HepG2 (cell line): ENCODE measurements around the gene CRTC2. TPM values are rescaled to one million over a fixed set of nuclear protein-coding genes. Genes with fewer than 3 reads are reported as not detected.

Experiments
- CEBPB ChIP-seq: IDR thresholded peaks from 2 replicates; pipeline ENCODE4 v1.6.1; 2011; ENCODE audit warnings: low read depth, low read length, improper control_type of control experiment, borderline replicate concordance
- FIP1L1 ChIP-seq: fragments of 200-400 bp; formaldehyde crosslinking; IDR thresholded peaks from 2 replicates; pipeline ENCODE4 v1.6.1; 2018; ENCODE audit warnings: low read depth, mild to moderate bottlenecking, low read length, moderate library complexity, borderline replicate concordance; ENCODE audit not compliant: insufficient read depth
- GABPA ChIP-seq, 2 experiments: IDR thresholded peaks; 2 replicates each; pipeline ENCODE4 v1.6.1; 2011 to 2016; ENCODE audit warnings: low read depth in 2 of 2, low read length in 1 of 2, missing biosample characterization in 1 of 2, missing genetic modification characterization in 1 of 2
- GFI1 ChIP-seq: sonication (generic); formaldehyde crosslinking; IDR thresholded peaks from 2 replicates; pipeline ENCODE4 v1.5.0; 2020; ENCODE audit warnings: missing genetic modification reagents, mild to moderate bottlenecking, borderline replicate concordance
- HOXA3 ChIP-seq: sonication (generic); formaldehyde crosslinking; IDR thresholded peaks from 2 replicates; pipeline ENCODE4 v1.5.0; 2020; ENCODE audit warnings: missing genetic modification reagents
- IRX3 ChIP-seq: sonication (generic); formaldehyde crosslinking; IDR thresholded peaks from 2 replicates; pipeline ENCODE4 v1.8.1; 2023; ENCODE audit warnings: mild to moderate bottlenecking, low read depth, missing genetic modification reagents, borderline replicate concordance
- LBX2 ChIP-seq: sonication (generic); formaldehyde crosslinking; IDR thresholded peaks from 2 replicates; pipeline ENCODE4 v1.5.0; 2020; ENCODE audit warnings: missing genetic modification reagents, mild to moderate bottlenecking, borderline replicate concordance
- NFIB ChIP-seq: sonication (generic); formaldehyde crosslinking; IDR thresholded peaks from 2 replicates; pipeline ENCODE4 v1.9.0; 2021; ENCODE audit warnings: missing genetic modification reagents, mild to moderate bottlenecking, borderline replicate concordance
- NR2F1 ChIP-seq, 2 experiments: fragments of 450-650 bp in 1 of 2; formaldehyde crosslinking in 1 of 2; IDR thresholded peaks; 2 replicates each; pipeline versions ENCODE4 v1.5.0 to v1.6.1; 2016 to 2020; ENCODE audit warnings: mild to moderate bottlenecking in 1 of 2, missing compliant biosample characterization in 1 of 2, missing genetic modification reagents in 1 of 2, moderate library complexity in 1 of 2
- PLRG1 ChIP-seq: fragments of 450-650 bp; conservative IDR thresholded peaks from 2 replicates; pipeline ENCODE4 v1.6.1; 2016
- RELA ChIP-seq: sonication (generic); formaldehyde crosslinking; IDR thresholded peaks from 2 replicates; pipeline ENCODE4 v1.4.0; 2020; ENCODE audit warnings: missing genetic modification reagents
- REST ChIP-seq, 2 experiments: IDR thresholded peaks; 2 replicates each; pipeline ENCODE4 v1.6.1; 2011 to 2012; ENCODE audit warnings: low read length in 2 of 2, borderline replicate concordance in 1 of 2, low read depth in 1 of 2, mild to moderate bottlenecking in 1 of 2, moderate library complexity in 1 of 2
- SUZ12 ChIP-seq: fragments of 150-350 bp; IDR thresholded peaks from 2 replicates; pipeline ENCODE4 v1.6.1; 2014; ENCODE audit warnings: low read depth, low read length
- TOPORS ChIP-seq: sonication (generic); formaldehyde crosslinking; IDR thresholded peaks from 2 replicates; pipeline ENCODE4 v1.8.0; 2023; ENCODE audit warnings: mild to moderate bottlenecking, missing genetic modification reagents
- ZFP62 ChIP-seq: sonication (generic); formaldehyde crosslinking; IDR thresholded peaks from 2 replicates; pipeline ENCODE4 v1.4.0; 2020; ENCODE audit warnings: missing genetic modification reagents
- ZFX ChIP-seq: sonication (generic); formaldehyde crosslinking; IDR thresholded peaks from 2 replicates; pipeline ENCODE4 v1.4.0; 2020; ENCODE audit warnings: mild to moderate bottlenecking, low read depth, missing genetic modification reagents, moderate library complexity
- ZNF30 ChIP-seq: sonication (generic); formaldehyde crosslinking; IDR thresholded peaks from 2 replicates; pipeline ENCODE4 v1.5.0; 2020; ENCODE audit warnings: mild to moderate bottlenecking, missing genetic modification reagents
- ZNF879 ChIP-seq: sonication (generic); formaldehyde crosslinking; IDR thresholded peaks from 2 replicates; pipeline ENCODE4 v1.8.1; 2023; ENCODE audit warnings: missing genetic modification reagents
- polyA plus RNA-seq, 8 experiments: library from polyadenylated mRNA; depleted of rRNA in 3 of 8; stranded (reverse) in 7 of 8; unstranded in 1 of 8; fragments of >200 nt; fragmentation: Illumina TruSeq in 4 of 8; extraction: Trizol in 4 of 8; gene quantifications; 2 replicates each; pipeline versions ENCODE4 v1.2.1 to v1.2.3, GENCODE V29; 2011 to 2016; ENCODE audit warnings: low read depth in 4 of 8, missing spikeins in 1 of 8, mixed read lengths in 1 of 8; ENCODE audit not compliant: insufficient read depth in 1 of 8
- total RNA-seq, 5 experiments: library from RNA; depleted of rRNA; stranded (reverse); fragments of >200 nt; fragmentation: Illumina TruSeq; extraction: Trizol; gene quantifications; 2 replicates each; pipeline ENCODE4 v1.2.3, GENCODE V29; 2016; ENCODE audit warnings: low read depth in 1 of 5
- TF ChIP-seq, protein P1 (sequence below): IDR thresholded peaks from 2 replicates; pipeline ENCODE4 v1.6.1; 2012; ENCODE audit warnings: low read depth, low read length, improper control_type of control experiment
- TF ChIP-seq, protein P2 (sequence below): sonication (generic); formaldehyde crosslinking; IDR thresholded peaks from 2 replicates; pipeline ENCODE4 v1.5.1; 2020; ENCODE audit warnings: missing genetic modification reagents, mild to moderate bottlenecking, borderline replicate concordance

CRTC2 gene
- total and polyA plus RNA-seq, 2 of the 13 experiments (the other 11 are each of a cell fraction or from before 2014, with no cell fraction given): 6.1 to 26.7 TPM

DNA sequence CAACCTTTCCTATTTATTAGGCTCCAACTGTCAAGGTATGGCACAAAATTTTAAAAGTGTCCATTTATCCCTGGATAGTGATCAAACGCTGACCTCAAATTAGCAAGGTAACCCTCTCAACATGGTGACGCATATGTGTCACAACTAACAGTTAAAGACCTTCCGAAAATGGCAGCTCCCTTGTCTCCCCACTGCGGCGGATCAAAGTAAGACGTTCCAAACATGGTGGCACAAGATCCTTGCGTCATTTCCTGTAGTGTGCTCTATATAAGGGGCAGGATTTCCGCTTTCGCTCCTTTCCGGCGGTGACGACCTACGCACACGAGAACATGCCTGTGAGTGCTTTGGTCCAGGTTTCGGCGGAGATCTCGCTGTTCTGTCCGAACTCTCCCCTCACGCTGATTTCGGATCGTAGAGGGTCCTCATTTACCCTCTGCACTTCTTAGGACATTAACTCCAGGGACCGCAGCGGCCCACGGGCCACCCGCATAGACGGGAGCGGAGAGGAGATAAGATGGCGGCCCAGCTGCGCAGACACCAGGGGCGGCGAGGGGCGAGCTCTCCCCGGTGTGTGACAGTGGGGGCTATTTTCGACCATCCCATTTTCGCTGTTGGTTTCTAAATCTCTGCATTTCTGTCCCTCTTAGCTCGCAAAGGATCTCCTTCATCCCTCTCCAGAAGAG lies 32.2 kb upstream of the CRTC2 start, which contains the start of gene RPS27 (continued):
- TF ChIP-seq REST (IDR thresholded peaks at IDR 0.05; ENCODE audit: borderline replicate concordance in 1 of 2, low read depth in 1 of 2, low read length in 2 of 2) (peak in 1 of 2 experiments; percentile 69; a peak in 2 of 4 replicates), SUZ12 (no peak), PLRG1 (no peak), HOXA3 (peak; percentile 100), FIP1L1 (peak; percentile 71; the same call in 1 of the 2 replicates), IRX3 (CRISPR knock-in tag) (no peak; the same call in 1 of the 2 replicates), GFI1 (CRISPR knock-in tag) (no peak), ZNF879 (CRISPR knock-in tag) (no peak), ZFX (CRISPR knock-in tag) (peak; percentile 91), GABPA (IDR thresholded peaks at IDR 0.05; ENCODE audit: low read depth, low read length) (peak; percentile 87), GABPA (CRISPR knock-in tag; IDR thresholded peaks at IDR 0.05; ENCODE audit: low read depth) (peak; percentile 99), ZNF30 (CRISPR knock-in tag) (no peak), CEBPB (peak; percentile 89), LBX2 (no peak), ZFP62 (CRISPR knock-in tag) (no peak), NR2F1 (CRISPR knock-in tag; IDR thresholded peaks at IDR 0.05) (peak in 1 of 2 experiments; percentile 27; a peak in 1 of 4 replicates), TOPORS (no peak), NFIB (CRISPR knock-in tag) (no peak), RELA (CRISPR knock-in tag) (no peak)
- TF ChIP-seq, protein P1, sequence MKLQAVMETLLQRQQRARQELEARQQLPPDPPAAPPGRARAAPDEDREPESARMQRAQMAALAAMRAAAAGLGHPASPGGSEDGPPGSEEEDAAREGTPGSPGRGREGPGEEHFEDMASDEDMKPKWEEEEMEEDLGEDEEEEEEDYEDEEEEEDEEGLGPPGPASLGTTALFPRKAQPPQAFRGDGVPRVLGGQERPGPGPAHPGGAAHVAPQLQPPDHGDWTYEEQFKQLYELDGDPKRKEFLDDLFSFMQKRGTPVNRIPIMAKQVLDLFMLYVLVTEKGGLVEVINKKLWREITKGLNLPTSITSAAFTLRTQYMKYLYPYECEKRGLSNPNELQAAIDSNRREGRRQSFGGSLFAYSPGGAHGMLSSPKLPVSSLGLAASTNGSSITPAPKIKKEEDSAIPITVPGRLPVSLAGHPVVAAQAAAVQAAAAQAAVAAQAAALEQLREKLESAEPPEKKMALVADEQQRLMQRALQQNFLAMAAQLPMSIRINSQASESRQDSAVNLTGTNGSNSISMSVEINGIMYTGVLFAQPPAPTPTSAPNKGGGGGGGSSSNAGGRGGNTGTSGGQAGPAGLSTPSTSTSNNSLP: no peak
- TF ChIP-seq, protein P2, sequence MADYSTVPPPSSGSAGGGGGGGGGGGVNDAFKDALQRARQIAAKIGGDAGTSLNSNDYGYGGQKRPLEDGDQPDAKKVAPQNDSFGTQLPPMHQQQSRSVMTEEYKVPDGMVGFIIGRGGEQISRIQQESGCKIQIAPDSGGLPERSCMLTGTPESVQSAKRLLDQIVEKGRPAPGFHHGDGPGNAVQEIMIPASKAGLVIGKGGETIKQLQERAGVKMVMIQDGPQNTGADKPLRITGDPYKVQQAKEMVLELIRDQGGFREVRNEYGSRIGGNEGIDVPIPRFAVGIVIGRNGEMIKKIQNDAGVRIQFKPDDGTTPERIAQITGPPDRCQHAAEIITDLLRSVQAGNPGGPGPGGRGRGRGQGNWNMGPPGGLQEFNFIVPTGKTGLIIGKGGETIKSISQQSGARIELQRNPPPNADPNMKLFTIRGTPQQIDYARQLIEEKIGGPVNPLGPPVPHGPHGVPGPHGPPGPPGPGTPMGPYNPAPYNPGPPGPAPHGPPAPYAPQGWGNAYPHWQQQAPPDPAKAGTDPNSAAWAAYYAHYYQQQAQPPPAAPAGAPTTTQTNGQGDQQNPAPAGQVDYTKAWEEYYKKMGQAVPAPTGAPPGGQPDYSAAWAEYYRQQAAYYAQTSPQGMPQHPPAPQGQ: no peak
